Measurements from ENCODE around the gene MRPL11.

DNA sequence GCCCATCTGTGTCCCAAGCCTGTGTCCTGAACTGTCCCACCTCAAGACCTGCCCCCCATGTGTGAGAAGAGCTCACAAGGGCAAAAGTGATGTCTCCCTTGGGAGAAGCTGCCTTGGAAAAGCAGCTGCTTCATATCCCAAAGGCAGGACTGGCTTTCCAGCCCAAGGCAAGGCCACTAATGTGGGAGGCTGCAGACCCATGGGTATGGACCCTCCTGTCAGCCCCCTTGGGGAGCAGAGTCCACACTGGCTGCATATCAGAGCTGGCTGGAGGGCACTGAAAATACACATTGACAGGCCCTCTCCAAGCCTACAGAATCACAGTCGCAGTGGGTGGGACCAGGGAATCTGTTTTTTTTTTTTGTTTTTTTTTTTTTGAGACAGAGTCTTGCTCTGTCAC lies 30.8 kb upstream of the MRPL11 start:
- TF ChIP-seq CTCF (conservative IDR thresholded peaks at IDR 0.05 in 1 of 2, IDR thresholded peaks at IDR 0.05 in 1 of 2; ENCODE audit: low read depth in 1 of 2, low read length in 2 of 2) = no peak
- no peak for TF ChIP-seq EZH2 (IDR thresholded peaks at IDR 0.05; ENCODE audit: low read length, missing control alignments)

All from fibroblast of lung (primary cell).